H1 (cell line): ENCODE results near the gene XPNPEP3.

ENCODE experiments used
- EP300 ChIP-seq, 2 experiments: IDR thresholded peaks; 1 replicate in 1 of 2; 2 replicates in 1 of 2; pipeline ENCODE4 v1.6.1; 2011 to 2012; ENCODE audit warnings: low read depth in 2 of 2, low read length in 2 of 2, mild to moderate bottlenecking in 2 of 2, borderline replicate concordance in 1 of 2, inconsistent platforms in 1 of 2, moderate library complexity in 1 of 2
- JUND ChIP-seq: IDR thresholded peaks from 2 replicates; pipeline ENCODE4 v1.6.1; 2011; ENCODE audit warnings: mild to moderate bottlenecking, improper control_type of control experiment, low read length
- PHF8 ChIP-seq: fragments of 200-600 bp; sonication (generic); conservative IDR thresholded peaks from 2 replicates; pipeline ENCODE4 v1.7.1; 2012; ENCODE audit warnings: low read depth, mild to moderate bottlenecking, inconsistent platforms, low read length, moderate library complexity
- POLR2A ChIP-seq, 2 experiments: IDR thresholded peaks; 1 replicate in 1 of 2; 2 replicates in 1 of 2; pipeline ENCODE4 v1.6.1; 2011; ENCODE audit warnings: low read depth in 2 of 2, low read length in 2 of 2, mild to moderate bottlenecking in 2 of 2; ENCODE audit errors: control extremely low read depth in 1 of 2
- SP1 ChIP-seq: IDR thresholded peaks from 2 replicates; pipeline ENCODE4 v1.6.1; 2011; ENCODE audit warnings: low read depth, low read length
- YY1 ChIP-seq: IDR thresholded peaks from 2 replicates; pipeline ENCODE4 v1.6.1; 2011; ENCODE audit warnings: low read depth, mild to moderate bottlenecking, low read length
- TF ChIP-seq, protein P1 (sequence below): IDR thresholded peaks from 2 replicates; pipeline ENCODE4 v1.6.1; 2012; ENCODE audit warnings: inconsistent platforms
- TF ChIP-seq, protein P2 (sequence below), 3 experiments: IDR thresholded peaks; 1 replicate in 2 of 3; 2 replicates in 1 of 3; pipeline versions ENCODE4 v1.5.1 to v1.6.1; 2011; ENCODE audit warnings: low read length in 3 of 3, mild to moderate bottlenecking in 3 of 3, inconsistent platforms in 2 of 3, low read depth in 1 of 3, moderate library complexity in 1 of 3; ENCODE audit not compliant: insufficient read depth in 1 of 3; ENCODE audit errors: control extremely low read depth in 1 of 3

DNA sequence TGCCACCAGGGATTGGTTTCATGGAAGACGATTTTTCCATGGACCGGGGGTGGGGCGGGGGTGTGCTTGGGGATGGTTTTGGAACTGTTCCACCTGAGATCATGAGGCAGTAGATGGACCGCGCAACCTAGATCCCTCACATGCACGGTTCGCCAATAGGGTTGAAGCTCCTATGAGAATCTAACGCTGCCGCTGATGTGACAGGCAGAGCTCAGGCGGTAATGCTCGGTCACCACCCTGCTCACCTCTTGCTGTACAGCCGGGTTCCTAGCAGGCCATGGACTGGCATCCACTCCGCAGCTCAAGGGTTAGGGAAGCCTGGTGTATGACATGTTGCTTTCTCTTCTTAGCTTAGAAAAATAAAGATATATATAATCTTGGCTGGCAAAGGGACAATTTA is 116.2 kb downstream of the XPNPEP3 start:
- TF ChIP-seq, protein P1, sequence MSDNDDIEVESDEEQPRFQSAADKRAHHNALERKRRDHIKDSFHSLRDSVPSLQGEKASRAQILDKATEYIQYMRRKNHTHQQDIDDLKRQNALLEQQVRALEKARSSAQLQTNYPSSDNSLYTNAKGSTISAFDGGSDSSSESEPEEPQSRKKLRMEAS: no peak
- TF ChIP-seq JUND (no peak), EP300 (IDR thresholded peaks at IDR 0.05; ENCODE audit: borderline replicate concordance in 1 of 2, low read depth in 2 of 2, low read length in 2 of 2) (no peak), POLR2A (IDR thresholded peaks at IDR 0.05; ENCODE audit: control extremely low read depth in 1 of 2, low read depth in 2 of 2, low read length in 2 of 2) (no peak), YY1 (no peak), SP1 (no peak), PHF8 (no peak)
- TF ChIP-seq, protein P2, sequence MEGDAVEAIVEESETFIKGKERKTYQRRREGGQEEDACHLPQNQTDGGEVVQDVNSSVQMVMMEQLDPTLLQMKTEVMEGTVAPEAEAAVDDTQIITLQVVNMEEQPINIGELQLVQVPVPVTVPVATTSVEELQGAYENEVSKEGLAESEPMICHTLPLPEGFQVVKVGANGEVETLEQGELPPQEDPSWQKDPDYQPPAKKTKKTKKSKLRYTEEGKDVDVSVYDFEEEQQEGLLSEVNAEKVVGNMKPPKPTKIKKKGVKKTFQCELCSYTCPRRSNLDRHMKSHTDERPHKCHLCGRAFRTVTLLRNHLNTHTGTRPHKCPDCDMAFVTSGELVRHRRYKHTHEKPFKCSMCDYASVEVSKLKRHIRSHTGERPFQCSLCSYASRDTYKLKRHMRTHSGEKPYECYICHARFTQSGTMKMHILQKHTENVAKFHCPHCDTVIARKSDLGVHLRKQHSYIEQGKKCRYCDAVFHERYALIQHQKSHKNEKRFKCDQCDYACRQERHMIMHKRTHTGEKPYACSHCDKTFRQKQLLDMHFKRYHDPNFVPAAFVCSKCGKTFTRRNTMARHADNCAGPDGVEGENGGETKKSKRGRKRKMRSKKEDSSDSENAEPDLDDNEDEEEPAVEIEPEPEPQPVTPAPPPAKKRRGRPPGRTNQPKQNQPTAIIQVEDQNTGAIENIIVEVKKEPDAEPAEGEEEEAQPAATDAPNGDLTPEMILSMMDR (IDR thresholded peaks at IDR 0.05; ENCODE audit: control extremely low read depth in 1 of 3, insufficient read depth in 1 of 3, low read depth in 1 of 3, low read length in 3 of 3): no peak
